ACHN (cell line): Measurements from ENCODE around the gene ELAVL1.
A peak's percentile ranks its signal among the peaks of the same experiment; 100 is the strongest.
"Not testable (repeated sequence)": the region's sequence is repeated elsewhere in the genome, so short reads cannot be mapped to it uniquely, and the experiment has no call there.

Source experiments
- DNase-seq: peaks from one replicate; pipeline ENCODE4 v3.0.0-alpha.2; 2015
- in situ Hi-C: cut with HindIII; loops from 2 replicates; pipeline ENCODE4 v1.10.0; 2017; ENCODE audit warnings: low sequenced_read_pairs, low pct_ligation_motif_present, low pct_unique_long_range_greater_than_20kb

The ELAVL1 gene

DNA sequence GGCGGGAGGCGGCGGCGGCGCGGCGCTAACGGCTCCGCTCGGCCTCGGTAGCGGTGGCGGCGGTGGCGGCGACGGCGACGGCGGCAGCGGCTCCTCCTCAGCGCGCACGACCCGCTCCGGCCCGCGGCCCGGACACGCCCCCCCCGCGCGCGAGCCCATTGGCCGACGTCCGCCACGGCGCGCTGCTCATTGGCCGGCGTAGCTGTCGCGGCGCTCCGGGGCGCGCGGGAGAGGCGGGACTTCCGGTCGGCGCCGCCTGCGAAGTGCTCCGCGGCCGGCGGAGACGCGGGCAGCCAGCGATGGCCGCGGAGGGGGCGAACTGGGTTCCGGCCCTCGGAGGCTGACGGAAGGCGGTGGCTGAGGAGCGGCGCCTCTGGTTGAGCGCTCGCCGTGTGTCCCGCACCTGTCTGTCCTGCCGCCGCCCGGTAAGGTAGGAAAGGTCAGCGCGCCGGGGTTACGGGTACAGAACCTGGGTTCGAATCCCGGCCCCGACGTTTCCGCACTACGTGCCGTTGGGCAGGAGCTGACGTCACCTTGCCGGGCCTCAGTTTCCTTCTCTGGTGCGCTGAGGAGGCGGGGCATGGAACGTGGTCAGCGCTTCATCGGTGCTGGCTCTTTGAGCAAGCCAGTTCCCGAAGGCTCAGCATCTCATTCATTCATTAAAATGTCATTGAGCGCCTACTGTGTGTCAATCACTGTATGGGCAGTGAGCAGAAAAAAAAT, at the start of gene ELAVL1:
Gene ELAVL1 (minus strand): TSS at position 108 of the 723 bp plus-strand sequence. CDS start 13,826 bp downstream, outside the sequence.
- in situ Hi-C loops, result no loop called here
- peak; percentile 88 for DNase-seq

DNA sequence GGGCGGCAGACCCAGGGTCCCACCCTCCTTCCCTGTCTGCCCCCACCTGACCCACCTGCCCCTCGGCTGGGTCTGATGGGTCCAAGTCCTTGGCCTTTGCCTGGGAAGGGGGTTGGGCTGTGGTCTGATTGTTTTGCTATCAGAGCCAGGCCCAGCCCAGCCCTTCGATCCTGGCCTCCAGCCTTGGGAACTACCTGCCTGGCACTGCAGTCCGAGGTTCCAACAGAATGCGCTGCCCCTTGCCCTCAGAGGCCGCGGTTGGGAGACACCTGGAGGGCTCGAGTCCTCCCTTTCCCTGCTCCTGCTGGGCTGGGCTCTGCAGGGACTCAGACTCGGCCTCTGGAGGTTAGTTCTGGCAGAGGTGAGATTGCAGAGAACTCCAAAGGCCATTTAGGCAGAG, 48.7 kb upstream of the ELAVL1 start:
- in situ Hi-C loops, result no loop called here
- no peak for DNase-seq

DNA sequence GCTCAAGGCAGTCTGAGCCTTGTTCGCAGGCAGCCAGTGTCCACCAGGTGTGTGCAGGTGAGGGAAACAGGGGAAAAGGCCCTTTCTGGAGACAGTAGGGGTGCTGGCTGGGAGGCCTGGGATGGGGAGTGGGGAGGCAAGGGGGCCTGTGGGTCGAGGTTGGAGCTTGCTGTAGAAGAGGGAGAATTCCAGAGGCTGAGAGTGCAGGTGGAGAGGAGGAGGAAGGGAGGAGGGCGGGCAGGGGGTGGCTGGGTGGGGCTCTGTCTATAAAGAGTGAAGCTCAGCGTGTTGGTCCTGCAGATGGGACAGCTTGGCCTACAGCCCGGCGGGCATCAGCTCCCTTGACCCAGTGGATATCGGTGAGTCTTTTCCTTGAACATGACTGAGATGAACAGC, 47.0 kb upstream of the ELAVL1 start, which contains the start of gene CCL25:
Gene CCL25 (plus strand): TSS at position 297 of the 396 bp plus-strand sequence. CDS start 290 bp downstream, outside the sequence.
- in situ Hi-C loops, result no loop called here
- DNase-seq, result no peak

DNA sequence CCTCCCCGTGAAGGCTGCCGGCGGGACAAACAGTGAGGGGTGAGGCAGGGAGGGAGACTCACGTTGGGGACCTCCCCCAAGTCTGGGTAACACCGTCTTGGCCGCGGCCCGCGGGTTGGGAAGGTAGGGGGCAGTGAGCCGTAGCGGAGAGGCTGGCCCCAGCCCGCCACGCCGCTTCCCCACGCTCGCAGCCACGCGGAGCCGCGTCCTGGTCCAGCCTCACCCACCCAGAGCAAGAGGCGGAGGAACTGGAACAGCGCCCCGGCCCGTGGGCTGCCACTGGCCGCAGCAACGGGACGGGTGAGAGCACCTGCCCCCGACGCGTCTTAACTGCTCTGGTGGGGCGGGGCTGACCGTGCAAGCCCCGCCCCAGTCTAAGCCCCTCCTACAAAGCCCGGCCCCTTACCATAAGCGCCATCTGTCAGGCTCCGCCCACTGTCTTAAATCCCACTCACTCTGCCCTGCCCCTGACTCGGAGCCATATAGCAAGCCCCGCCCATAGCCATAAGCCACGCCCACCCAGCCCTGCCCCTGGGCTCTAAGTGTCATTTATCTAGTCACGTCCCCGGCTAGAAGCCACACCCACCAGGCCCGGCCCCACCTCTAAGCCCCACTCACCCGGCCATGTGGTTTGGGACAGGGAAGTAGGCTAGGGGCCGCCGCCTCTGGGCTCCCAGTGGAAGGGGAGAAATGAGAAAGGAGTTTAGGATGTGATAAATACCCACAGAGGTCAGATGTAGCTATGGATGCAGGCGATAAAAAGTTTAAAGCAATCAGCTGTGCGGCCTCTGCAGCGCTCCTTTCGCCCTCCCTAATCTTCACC, 45.0 kb upstream of the ELAVL1 start:
- peak; percentile 76 for DNase-seq
- in situ Hi-C loops, result no loop called here

DNA sequence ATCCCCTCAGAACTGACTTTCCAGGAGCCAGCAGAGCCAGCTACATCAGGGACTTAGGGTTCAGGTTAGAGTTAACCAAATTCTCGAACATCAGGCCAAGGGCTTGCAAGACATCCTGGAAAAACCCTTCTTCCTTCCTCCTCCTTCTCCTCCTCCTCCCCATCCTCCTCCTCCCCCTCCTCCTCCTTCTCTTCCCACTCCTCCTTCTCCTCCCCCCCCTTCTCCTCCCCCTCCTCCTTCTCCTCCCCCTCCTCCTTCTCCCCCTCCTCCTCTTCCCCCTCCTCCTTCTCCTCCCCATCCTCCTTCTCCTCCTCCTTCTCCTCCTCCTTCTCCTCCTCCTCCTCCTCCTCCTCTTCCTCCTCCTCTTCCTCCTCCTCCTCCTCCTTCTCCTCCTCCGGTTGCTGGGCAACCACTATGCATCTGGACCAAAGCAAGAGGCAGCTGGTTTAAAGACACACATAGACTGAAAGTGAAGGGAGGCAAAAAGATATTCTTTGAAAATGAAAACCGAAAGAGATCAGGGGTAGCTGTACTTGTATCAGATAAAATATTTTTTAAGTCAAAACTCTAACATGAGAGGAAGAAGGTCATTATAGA, 41.2 kb upstream of the ELAVL1 start:
- no peak for DNase-seq
- in situ Hi-C loops, result no loop called here

DNA sequence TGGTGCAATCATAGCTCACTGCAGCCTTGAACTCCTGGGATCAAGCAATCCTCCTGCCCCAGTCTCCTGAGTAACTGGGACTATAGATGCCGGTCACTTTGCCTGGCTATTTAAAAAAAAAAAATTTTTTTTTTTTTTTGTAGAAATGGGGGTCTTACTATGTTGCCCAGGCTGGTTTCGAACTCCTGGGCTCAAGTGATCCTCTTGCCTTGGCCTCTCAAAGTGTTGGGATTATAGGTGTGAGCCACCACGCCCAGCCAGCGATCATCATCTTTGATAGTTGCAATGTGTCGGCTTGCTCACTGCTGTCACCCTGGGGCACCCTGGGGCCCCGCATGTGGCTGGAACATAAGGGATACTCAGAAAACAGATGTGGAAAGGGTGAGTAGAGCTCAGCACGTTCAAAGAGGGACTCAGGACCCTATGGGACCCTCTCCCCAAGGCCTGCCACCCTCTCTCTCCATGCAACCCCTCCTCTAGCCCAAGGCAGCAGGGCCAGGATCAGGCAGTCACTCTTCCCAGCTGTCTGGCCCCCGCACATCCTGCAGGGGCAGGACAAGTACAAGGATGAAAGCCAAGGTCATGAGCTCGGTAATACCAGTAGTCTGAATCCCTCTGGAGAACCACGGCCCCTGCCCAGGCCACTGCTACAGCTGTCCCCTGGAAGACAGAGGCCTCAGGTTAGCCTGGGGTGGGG, 40.6 kb upstream of the ELAVL1 start:
- in situ Hi-C loops, result no loop called here
- no peak for DNase-seq

DNA sequence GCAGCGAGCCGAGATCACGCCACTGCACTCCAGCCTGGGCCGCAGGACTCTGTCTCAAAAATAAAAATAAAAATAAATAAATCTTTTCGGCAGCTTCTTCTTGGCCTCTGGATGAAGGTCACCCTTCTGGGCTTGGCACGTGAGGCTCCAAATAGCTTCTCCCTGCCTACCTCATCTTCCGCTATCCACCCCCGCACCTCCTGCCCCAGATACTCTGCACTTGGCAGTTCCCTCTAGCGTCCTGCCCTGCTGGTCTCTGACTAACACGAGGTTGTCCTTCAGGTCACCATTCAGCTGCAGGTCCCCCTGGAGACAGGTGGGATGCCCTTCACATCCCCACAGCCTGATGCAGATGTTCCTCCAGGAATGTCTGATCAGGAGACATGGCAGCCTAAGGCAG, 38.6 kb upstream of the ELAVL1 start:
- no peak for DNase-seq
- in situ Hi-C loops, result no loop called here

DNA sequence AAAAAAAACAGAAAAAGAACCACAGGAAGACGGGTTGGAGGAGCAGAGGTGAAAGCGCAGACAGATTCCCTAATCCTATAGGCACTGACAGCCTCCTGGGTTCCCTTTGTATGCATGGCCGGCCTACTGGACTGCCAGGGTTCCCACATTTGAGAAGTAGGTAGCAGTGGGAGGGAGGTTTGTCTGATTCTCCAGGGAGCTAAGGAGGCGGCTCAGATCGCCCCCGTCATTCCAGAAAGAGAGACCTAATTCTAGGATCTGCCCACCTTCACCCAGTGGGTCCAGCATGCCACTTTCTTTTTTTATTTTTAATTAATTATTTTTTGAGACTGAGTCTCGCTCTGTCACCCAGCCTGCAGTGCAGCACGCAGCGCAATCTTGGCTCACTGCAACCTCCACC, 37.5 kb upstream of the ELAVL1 start:
- no peak for DNase-seq
- in situ Hi-C loops, result no loop called here

DNA sequence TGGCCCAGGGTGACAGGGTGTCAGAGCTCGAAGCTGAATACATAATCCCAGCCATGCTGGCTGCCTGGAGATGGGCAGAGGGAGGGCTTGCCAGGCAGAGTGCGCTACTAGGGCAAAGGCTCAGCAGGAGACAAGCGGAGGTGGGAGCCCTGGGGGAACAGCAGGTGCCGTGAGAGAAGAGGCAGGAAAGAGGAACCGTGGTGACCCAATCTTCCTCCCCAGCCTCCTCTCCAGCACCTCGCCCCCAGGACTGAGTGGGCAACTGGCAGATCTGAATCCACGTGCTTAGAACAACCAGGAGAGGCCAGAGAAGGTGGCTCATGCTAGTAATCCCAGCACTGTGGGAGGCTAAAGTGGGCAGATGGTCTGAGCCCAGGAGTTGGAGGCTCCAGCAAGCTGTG, 36.1 kb upstream of the ELAVL1 start:
- DNase-seq, result no peak
- in situ Hi-C loops, result no loop called here

DNA sequence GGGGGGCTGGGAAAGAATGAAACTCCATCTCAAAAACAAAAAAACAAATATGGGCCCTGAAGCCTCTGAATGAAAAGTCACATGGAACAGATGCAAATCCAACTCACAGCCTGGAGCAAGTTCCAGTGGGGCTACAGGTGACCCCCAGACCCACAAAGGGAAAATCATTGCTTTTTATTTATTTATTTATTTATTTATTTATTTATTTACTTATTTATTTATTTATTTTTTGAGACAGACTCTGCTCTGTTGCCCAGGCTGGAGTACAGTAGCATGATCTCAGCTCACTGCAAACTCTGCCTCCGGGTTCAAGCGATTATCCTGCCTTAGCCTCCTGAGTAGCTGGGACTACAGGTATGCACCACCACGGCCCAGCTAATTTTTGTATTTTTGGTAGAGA, 33.8 kb upstream of the ELAVL1 start:
- in situ Hi-C loops, result no loop called here
- no peak for DNase-seq

DNA sequence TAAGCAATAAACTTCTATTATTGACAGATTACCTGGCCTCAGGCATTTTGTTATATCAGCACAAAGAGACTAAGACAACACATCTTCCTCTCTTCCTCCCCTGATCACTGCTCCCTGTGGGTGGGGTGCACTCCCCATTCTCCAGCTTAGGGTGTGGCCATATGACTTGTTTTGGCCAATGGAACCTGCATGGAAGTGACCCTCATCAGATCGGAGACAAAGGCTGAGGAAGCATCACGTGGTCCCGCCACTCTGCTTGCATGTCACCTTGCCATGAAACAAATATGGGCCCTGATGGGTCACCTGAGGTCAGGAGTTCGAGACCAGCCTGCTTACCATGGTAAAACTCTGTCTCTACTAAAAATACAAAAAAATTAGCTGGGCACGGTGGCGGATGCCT, 33.4 kb upstream of the ELAVL1 start:
- in situ Hi-C loops, result no loop called here

DNA sequence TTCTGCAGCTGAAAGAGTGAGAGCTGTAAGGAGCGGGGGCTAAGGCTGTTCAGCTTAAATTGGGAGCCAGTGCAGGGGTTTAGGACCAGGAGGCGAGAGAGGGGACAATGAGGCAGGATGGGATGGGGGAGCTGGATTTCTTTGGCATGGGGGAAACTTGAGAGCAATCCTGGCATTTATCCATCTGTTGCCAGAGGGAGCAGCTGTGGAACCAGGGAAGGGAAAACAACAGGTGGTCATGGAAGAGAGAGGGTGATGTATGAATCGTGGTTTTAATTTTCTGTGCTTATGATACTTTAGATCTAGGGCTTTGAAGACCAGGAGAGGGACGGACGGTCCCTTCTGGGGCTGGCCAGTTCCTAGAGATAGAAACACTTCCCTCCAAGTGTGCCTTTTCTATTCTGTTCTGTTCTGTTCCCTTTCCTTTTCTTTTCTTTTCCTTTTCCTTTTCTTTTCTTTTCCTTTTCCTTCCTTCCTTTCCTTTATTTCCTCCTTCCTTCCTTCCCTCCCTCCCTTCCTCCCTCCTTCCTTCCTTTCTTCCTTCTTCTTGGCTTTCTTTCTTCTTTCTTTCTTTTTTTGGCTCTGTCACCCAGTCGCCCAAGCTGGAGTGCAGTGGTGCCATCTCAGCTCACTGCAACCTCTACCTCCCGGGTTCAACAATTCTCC, 31.1 kb upstream of the ELAVL1 start:
- in situ Hi-C loops, result no loop called here
- DNase-seq, result no peak

More for the DNA sequence above, 33.4 kb upstream of the ELAVL1 start:
- DNase-seq, result no peak

DNA sequence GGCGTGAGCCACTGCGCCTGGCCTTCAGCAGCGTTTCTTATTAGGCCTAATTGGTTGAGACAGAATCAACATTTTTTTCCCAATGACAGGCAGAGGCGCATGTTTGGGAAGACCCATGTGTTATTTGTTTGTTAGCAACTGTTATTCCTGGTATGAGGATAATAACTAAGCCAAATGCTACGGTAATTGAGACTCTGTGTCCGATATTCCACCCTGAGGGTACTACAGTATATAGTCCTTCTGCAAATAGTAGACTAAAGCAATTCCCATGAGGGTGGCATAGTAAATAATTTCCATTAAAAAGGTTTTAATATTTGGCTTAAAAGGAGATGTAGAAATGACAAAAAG, 28.7 kb upstream of the ELAVL1 start:
- no peak for DNase-seq
- in situ Hi-C loops, result no loop called here

DNA sequence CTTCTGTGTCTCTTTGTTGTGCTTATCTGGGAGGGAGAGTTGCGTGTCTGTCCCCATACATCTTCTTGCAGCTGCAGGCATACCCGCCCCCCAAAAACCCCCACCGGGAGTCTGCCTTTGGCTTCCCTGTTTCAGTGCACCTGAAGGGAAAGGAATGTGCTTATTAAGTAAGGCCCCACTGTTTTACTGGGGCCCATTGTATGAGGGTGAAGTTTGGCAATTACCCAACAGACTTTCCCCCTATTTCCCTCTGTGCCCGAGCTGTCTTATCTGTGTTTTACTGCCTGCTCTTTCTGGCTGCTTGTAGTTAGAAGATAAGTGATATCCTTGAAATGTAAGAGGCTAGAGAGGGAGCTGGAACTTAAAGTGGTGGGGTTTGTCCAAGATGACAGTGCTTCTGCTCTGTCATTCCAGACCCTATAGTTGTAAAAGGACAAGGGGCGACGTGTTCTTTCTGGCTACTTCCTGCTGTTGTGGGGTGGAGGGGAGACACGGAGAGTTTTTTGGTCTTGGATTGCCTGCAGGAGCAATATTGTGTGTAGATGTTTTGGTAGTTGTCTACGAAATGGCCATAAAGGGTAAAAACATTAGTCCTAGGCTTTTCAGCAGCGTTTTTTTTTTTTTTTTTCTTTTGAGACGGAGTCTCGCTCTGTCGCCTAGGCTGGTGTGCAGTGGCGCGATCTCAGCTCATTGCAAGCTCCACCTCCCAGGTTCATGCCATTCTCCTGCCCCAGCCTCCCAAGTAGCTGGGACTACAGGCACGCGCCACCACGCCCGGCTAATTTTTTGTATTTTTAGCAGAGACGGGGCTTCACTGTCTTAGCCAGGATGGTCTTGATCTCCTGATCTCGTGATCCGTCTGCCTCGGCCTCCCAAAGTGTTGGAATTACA, 28.1 kb upstream of the ELAVL1 start:
- in situ Hi-C loops, DNase-seq: not testable (repeated sequence)

DNA sequence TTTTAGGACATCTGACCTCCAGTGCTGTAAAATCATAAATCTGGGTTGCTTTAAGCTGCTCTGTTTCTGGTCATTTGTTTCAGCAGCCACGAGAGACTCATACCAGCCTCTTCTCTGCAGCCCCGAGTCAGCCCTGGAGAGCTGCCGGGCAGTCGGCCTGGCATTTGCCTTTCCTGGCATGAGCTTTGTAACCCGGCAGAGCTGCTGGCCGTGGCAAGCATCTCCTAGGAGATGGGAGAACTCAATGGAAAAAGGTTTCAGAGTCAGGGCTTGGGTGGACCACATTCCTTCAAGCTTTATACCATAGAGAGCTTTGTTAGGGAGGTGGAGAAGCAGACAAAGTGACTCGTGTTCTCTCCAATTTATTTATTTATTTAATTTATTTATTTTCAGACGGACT, 25.5 kb upstream of the ELAVL1 start:
- in situ Hi-C loops, result no loop called here
- DNase-seq, result no peak

DNA sequence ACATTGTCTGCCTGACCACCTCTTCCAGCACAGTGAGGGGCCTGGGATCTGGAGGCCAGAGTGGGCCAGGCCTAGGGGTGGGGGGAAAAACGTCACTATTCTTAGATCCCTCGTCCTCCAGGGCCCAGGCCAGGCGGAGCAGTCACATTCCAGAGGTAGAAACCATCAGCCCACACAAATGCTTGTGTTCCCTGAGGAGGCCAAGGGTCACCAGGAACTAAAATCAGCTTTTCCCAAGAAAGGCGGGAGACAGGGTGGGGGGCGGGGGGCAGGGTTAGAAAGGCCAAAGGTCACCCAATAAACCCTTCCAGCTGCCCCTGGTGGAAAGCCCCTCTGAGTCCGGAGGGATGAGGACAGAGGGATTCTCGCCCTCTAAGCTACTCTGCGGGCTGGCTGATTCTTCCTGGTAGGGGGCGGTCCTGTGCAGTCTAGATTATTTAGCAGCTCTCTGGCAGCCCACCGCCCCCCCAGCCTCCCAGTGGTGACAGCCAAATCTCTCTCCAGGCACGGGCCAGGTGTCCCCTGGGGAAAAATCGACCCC, 23.6 kb upstream of the ELAVL1 start:
- DNase-seq, result no peak
- in situ Hi-C loops, result no loop called here

DNA sequence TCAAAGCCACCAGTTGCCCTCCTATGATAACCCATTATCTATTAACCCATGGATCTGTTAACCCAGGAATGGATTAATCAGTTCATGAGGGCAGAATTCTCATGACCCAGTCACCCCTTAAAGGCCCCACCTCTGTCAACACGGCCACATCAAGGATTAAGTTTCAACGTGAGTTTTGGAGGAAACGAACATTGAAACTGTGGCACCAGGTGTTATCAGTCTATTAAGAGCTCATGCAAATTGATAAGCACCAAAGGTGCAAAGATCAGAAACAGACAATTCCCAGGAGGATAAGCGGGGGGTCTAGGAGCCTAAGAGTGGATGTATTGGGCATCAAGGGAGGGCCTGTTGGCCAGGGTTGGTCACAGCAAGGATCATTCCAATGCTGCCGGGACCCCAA, 19.9 kb upstream of the ELAVL1 start:
- DNase-seq, result no peak
- in situ Hi-C loops, result no loop called here
